H9 (cell line): Measurements from ENCODE around the gene FBXO27. TPM values are rescaled to one million over a fixed set of nuclear protein-coding genes. Genes with fewer than 3 reads are reported as not detected.

Experiments
- DNase-seq: peaks from one replicate; pipeline ENCODE4 v3.0.0-alpha.2; 2017
- H2AFZ ChIP-seq: one replicate; pipeline ENCODE4 v1.6.1; 2013; ENCODE audit warnings: mild to moderate bottlenecking, low read length, control low read depth, moderate library complexity
- H2AK5ac ChIP-seq: 2 replicates; pipeline ENCODE4 v1.6.1; 2013; ENCODE audit warnings: low read length, control low read depth, mixed read lengths; ENCODE audit not compliant: insufficient read length
- H2BK120ac ChIP-seq: one replicate; pipeline ENCODE4 v1.6.1; 2013; ENCODE audit warnings: low read depth, mild to moderate bottlenecking, low read length, control low read depth, inconsistent platforms; ENCODE audit not compliant: poor library complexity, severe bottlenecking
- H2BK12ac ChIP-seq: 2 replicates; pipeline ENCODE4 v1.6.1; 2013; ENCODE audit warnings: low read length, control low read depth, mixed read lengths, low read depth; ENCODE audit not compliant: insufficient read length
- H2BK15ac ChIP-seq: 2 replicates; pipeline ENCODE4 v1.6.1; 2013; ENCODE audit warnings: low read depth, low read length, control low read depth
- H2BK20ac ChIP-seq: one replicate; pipeline ENCODE4 v1.6.1; 2013; ENCODE audit warnings: low read depth, mild to moderate bottlenecking, low read length, control low read depth, inconsistent platforms; ENCODE audit not compliant: poor library complexity, severe bottlenecking
- H2BK5ac ChIP-seq: 2 replicates; pipeline ENCODE4 v1.6.1; 2013; ENCODE audit warnings: low read length, control low read depth, mixed read lengths; ENCODE audit not compliant: insufficient read length
- H3K14ac ChIP-seq: 2 replicates; pipeline ENCODE4 v1.6.1; 2013; ENCODE audit warnings: low read length, control low read depth; ENCODE audit not compliant: insufficient read depth
- H3K18ac ChIP-seq: 2 replicates; pipeline ENCODE4 v1.6.1; 2013; ENCODE audit warnings: low read depth, mild to moderate bottlenecking, mixed read lengths, low read length, control low read depth; ENCODE audit not compliant: insufficient read length
- H3K23ac ChIP-seq: 2 replicates; pipeline ENCODE4 v1.6.1; 2013; ENCODE audit warnings: low read length, control low read depth, mixed read lengths, low read depth; ENCODE audit not compliant: insufficient read length
- H3K23me2 ChIP-seq: 2 replicates; pipeline ENCODE4 v1.6.1; 2013; ENCODE audit warnings: low read depth, mild to moderate bottlenecking, mixed read lengths, low read length, control low read depth; ENCODE audit not compliant: insufficient read length, poor library complexity, severe bottlenecking
- H3K27ac ChIP-seq: 2 replicates; pipeline ENCODE4 v1.5.1; 2013; ENCODE audit warnings: low read length, control low read depth, mixed read lengths, low read depth; ENCODE audit not compliant: insufficient read length
- H3K27me3 ChIP-seq: 2 replicates; pipeline ENCODE4 v1.6.1; 2013; ENCODE audit warnings: low read length, control low read depth, inconsistent platforms; ENCODE audit not compliant: insufficient read depth
- H3K4ac ChIP-seq: 2 replicates; pipeline ENCODE4 v1.6.1; 2013; ENCODE audit warnings: low read depth, mild to moderate bottlenecking, control low read depth, inconsistent platforms, low read length, moderate library complexity
- H3K4me1 ChIP-seq: 2 replicates; pipeline ENCODE4 v1.6.1; 2013; ENCODE audit warnings: low read length, control low read depth, inconsistent platforms; ENCODE audit not compliant: insufficient read depth
- H3K4me2 ChIP-seq: 2 replicates; pipeline ENCODE4 v1.6.1; 2013; ENCODE audit warnings: low read length, control low read depth, mixed read lengths; ENCODE audit not compliant: insufficient read length, insufficient read depth
- H3K56ac ChIP-seq: 2 replicates; pipeline ENCODE4 v1.6.1; 2013; ENCODE audit warnings: low read depth, mild to moderate bottlenecking, mixed read lengths, low read length, control low read depth; ENCODE audit not compliant: insufficient read length
- H3K79me1 ChIP-seq: 2 replicates; pipeline ENCODE4 v1.6.1; 2013; ENCODE audit warnings: low read depth, mild to moderate bottlenecking, moderate library complexity, low read length, control low read depth, inconsistent platforms; ENCODE audit not compliant: insufficient read depth, poor library complexity, severe bottlenecking
- H3K79me2 ChIP-seq: 2 replicates; pipeline ENCODE4 v1.6.1; 2013; ENCODE audit warnings: low read length, control low read depth, inconsistent platforms; ENCODE audit not compliant: insufficient read depth
- H3K9ac ChIP-seq: 2 replicates; pipeline ENCODE4 v1.6.1; 2013; ENCODE audit warnings: low read length, control low read depth, mixed read lengths; ENCODE audit not compliant: insufficient read length; ENCODE audit errors: extremely low read depth
- H3K9me3 ChIP-seq: one replicate; pipeline ENCODE4 v1.6.1; 2013; ENCODE audit warnings: low read depth, low read length, inconsistent platforms; ENCODE audit not compliant: control insufficient read depth
- H3T11ph ChIP-seq: one replicate; pipeline ENCODE4 v1.6.1; 2013; ENCODE audit warnings: mild to moderate bottlenecking, low read length, control low read depth, inconsistent platforms
- H4K20me1 ChIP-seq: one replicate; pipeline ENCODE4 v1.6.1; 2013; ENCODE audit not compliant: control insufficient read depth, insufficient read length, insufficient read depth
- H4K5ac ChIP-seq: 2 replicates; pipeline ENCODE4 v1.6.1; 2013; ENCODE audit warnings: low read depth, mild to moderate bottlenecking, mixed read lengths, low read length, control low read depth; ENCODE audit not compliant: insufficient read length
- H4K8ac ChIP-seq: replicated peaks from 2 replicates; pipeline ENCODE4 v1.6.1; 2013; ENCODE audit warnings: low read length, control low read depth, mixed read lengths, low read depth; ENCODE audit not compliant: insufficient read length
- H4K91ac ChIP-seq: 2 replicates; pipeline ENCODE4 v1.6.1; 2013; ENCODE audit warnings: low read depth, mild to moderate bottlenecking, moderate library complexity, mixed read lengths, low read length, control low read depth; ENCODE audit not compliant: insufficient read length
- H3K27ac Mint-ChIP-seq, 3 experiments: 2 replicates in 2 of 3; 3 replicates in 1 of 3; pipeline ENCODE4 v1.8.0; 2020 to 2021; ENCODE audit warnings: mixed read lengths in 3 of 3, mild to moderate bottlenecking in 1 of 3, moderate library complexity in 1 of 3
- H3K27me3 Mint-ChIP-seq: 2 replicates; pipeline ENCODE4 v1.8.0; 2021; ENCODE audit warnings: low read depth, mild to moderate bottlenecking, moderate library complexity, mixed read lengths
- H3K36me3 Mint-ChIP-seq, 3 experiments: 2 replicates in 2 of 3; 3 replicates in 1 of 3; pipeline ENCODE4 v1.8.0; 2020 to 2021; ENCODE audit warnings: low read depth in 3 of 3, mixed read lengths in 3 of 3; ENCODE audit not compliant: insufficient read depth in 1 of 3
- H3K4me1 Mint-ChIP-seq, 2 experiments: 2 replicates each; pipeline ENCODE4 v1.8.0; 2020; ENCODE audit warnings: mixed read lengths in 2 of 2
- H3K4me3 Mint-ChIP-seq, 2 experiments: 2 replicates in 1 of 2; 3 replicates in 1 of 2; pipeline ENCODE4 v1.8.0; 2020 to 2021; ENCODE audit warnings: mild to moderate bottlenecking in 2 of 2, mixed read lengths in 2 of 2, moderate library complexity in 1 of 2
- H3K9me3 Mint-ChIP-seq, 2 experiments: 2 replicates in 1 of 2; 3 replicates in 1 of 2; pipeline ENCODE4 v1.8.0; 2020; ENCODE audit warnings: mild to moderate bottlenecking in 2 of 2, mixed read lengths in 2 of 2, moderate library complexity in 1 of 2
- WGBS: extraction: QIAGEN DNeasy Blood & Tissue Kit; methylation state at CpG from one replicate; pipeline ENCODE4 v1.1.7; 2013; ENCODE audit warnings: missing lambda C conversion rate, low lambda C conversion rate, mixed read lengths; ENCODE audit not compliant: insufficient read length; ENCODE audit errors: extremely low coverage; 5-methylcytosine and 5-hydroxymethylcytosine counted together
- total RNA-seq: library from RNA; stranded (reverse); gene quantifications from 2 replicates; pipeline ENCODE4 v1.2.1, GENCODE V29; 2021
- TF ChIP-seq, protein P1 (sequence below): fragments of 200-600 bp; sonication (generic); conservative IDR thresholded peaks from 3 replicates; pipeline ENCODE4 v1.8.0; 2021; ENCODE audit warnings: antibody characterized with exemption, mild to moderate bottlenecking

Gene FBXO27
- total RNA-seq, 1 experiment from 2014 or later = 14.5 TPM

DNA sequence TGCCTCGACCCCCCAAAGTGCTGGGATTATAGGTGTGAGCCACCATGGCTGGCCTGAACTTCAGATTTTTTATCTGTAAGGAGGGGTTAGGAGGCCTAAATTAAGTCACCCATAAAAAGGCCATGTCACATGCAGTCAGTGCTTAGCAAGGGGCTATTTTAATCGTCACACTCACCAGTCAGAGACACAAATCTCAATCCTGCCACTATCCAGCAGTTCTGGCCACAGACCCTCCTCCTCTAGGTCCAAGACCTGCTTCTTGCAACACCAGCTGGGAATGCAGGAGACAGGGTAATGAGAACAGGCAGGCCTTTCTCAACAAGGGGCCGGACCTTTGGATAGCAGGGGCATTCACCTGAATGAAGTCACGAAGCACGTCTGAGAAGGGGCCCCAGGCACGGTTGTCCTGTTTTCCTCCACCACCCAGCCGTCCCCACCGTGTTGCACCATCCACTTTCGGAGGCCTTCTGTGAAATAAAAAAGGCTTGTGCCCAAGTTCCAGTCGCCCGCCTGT is 1.4 kb downstream of the FBXO27 start:
- Mint-ChIP-seq H3K4me3 (peak overlapping the region; percentile 72 to 82), H3K27me3 (no peaks in the 10 kb centered on the region), H3K27ac (peak overlapping the region; percentile 59 to 85 (median 66); a peak in 4 of 7 replicates), H3K4me1 (peaks cover 7 to 11% of the 10 kb centered on the region in 2 experiments; a peak in 2 of 4 replicates), H3K36me3 (peaks cover 28 to 38% (median 28%) of the 10 kb centered on the region in 3 experiments), H3K9me3 (peaks cover 10 to 13% of the 10 kb centered on the region in 2 experiments)
- H3K18ac ChIP-seq = peak overlapping the region; percentile 83
- no peak overlapping the region for H2BK12ac ChIP-seq
- H3K79me2 ChIP-seq = no peaks in the 10 kb centered on the region
- no peak overlapping the region for H3K23ac ChIP-seq
- H3K56ac ChIP-seq = no peak overlapping the region
- no peak overlapping the region for H2BK5ac ChIP-seq
- H3K9me3 ChIP-seq = peaks cover 11% of the 10 kb centered on the region
- no peak overlapping the region for H4K5ac ChIP-seq
- H3K4ac ChIP-seq = no peak overlapping the region; the same call in 1 of the 2 replicates
- H2AK5ac ChIP-seq = no peak overlapping the region
- H2AFZ ChIP-seq = peak overlapping the region; percentile 89
- no peaks in the 10 kb centered on the region; the same call in 1 of the 2 replicates for H3K4me1 ChIP-seq
- DNase-seq = no peak
- H3K79me1 ChIP-seq = no peaks in the 10 kb centered on the region
- no peak overlapping the region for H4K8ac ChIP-seq
- TF ChIP-seq, protein P1, sequence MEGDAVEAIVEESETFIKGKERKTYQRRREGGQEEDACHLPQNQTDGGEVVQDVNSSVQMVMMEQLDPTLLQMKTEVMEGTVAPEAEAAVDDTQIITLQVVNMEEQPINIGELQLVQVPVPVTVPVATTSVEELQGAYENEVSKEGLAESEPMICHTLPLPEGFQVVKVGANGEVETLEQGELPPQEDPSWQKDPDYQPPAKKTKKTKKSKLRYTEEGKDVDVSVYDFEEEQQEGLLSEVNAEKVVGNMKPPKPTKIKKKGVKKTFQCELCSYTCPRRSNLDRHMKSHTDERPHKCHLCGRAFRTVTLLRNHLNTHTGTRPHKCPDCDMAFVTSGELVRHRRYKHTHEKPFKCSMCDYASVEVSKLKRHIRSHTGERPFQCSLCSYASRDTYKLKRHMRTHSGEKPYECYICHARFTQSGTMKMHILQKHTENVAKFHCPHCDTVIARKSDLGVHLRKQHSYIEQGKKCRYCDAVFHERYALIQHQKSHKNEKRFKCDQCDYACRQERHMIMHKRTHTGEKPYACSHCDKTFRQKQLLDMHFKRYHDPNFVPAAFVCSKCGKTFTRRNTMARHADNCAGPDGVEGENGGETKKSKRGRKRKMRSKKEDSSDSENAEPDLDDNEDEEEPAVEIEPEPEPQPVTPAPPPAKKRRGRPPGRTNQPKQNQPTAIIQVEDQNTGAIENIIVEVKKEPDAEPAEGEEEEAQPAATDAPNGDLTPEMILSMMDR = no peak
- H4K91ac ChIP-seq = no peak overlapping the region
- peak overlapping the region; percentile 76 for H3K4me2 ChIP-seq
- peak overlapping the region; percentile 14 for H3K9ac ChIP-seq
- peak overlapping the region; percentile 43 for H3K27ac ChIP-seq
- H3K14ac ChIP-seq = peak overlapping the region; percentile 87; the same call in 1 of the 2 replicates
- no peaks in the 10 kb centered on the region; the same call in 1 of the 2 replicates for H3K27me3 ChIP-seq
- no CpG with 5 or more reads among the region's 11 CpGs for WGBS
- peaks cover 8% of the 10 kb centered on the region for H3K23me2 ChIP-seq
- H2BK20ac ChIP-seq = no peak overlapping the region
- no peak overlapping the region for H3T11ph ChIP-seq
- H4K20me1 ChIP-seq = no peaks in the 10 kb centered on the region
- peak overlapping the region; percentile 40 for H2BK120ac ChIP-seq
- no peak overlapping the region for H2BK15ac ChIP-seq
